Measurements from ENCODE around the gene DHX32. TPM values are rescaled to one million over a fixed set of nuclear protein-coding genes. Genes with fewer than 3 reads are reported as not detected.

Gene DHX32
- total RNA-seq, 2 experiments from 2014 or later = 16.3 to 18.6 TPM

GRCh38 chr10:125840406-125840805 lies 40.7 kb downstream of the DHX32 start:
- Mint-ChIP-seq H3K27me3 (no peaks in the 10 kb centered on the region), H3K4me1 (ENCODE audit: low read depth) (no peaks in the 10 kb centered on the region), H3K36me3 (peaks cover 29% of the 10 kb centered on the region), H3K9me3 (no peaks in the 10 kb centered on the region), H3K4me3 (no peak overlapping the region), H3K27ac (no peak overlapping the region)
- intact Hi-C loops (cut with micrococcal nuclease) = no loop called here
- no peak for DNase-seq
- ChIA-PET CTCF (no interaction called here), POLR2A (no interaction called here)

GRCh38 chr10:125838802-125839575 lies 42.1 kb downstream of the DHX32 start:
- peaks cover 36% of the 10 kb centered on the region for H3K36me3 Mint-ChIP-seq
- CTCF ChIA-PET = interaction anchor here (0.6 kb wide), 1 partner anchor 26 kb away, joined by 3 read pairs; no protein-coding TSS in a partner anchor
- no peak overlapping the region for H3K27ac Mint-ChIP-seq
- H3K4me1 Mint-ChIP-seq (ENCODE audit: low read depth) = no peaks in the 10 kb centered on the region
- intact Hi-C loops (cut with micrococcal nuclease) = no loop called here
- no peaks in the 10 kb centered on the region for H3K27me3 Mint-ChIP-seq
- POLR2A ChIA-PET = interaction anchor here (0.7 kb wide), 1 partner anchor 10 kb away, joined by 3 read pairs; no protein-coding TSS in a partner anchor
- no peaks in the 10 kb centered on the region for H3K9me3 Mint-ChIP-seq
- no peak for DNase-seq
- H3K4me3 Mint-ChIP-seq = no peak overlapping the region

DNA sequence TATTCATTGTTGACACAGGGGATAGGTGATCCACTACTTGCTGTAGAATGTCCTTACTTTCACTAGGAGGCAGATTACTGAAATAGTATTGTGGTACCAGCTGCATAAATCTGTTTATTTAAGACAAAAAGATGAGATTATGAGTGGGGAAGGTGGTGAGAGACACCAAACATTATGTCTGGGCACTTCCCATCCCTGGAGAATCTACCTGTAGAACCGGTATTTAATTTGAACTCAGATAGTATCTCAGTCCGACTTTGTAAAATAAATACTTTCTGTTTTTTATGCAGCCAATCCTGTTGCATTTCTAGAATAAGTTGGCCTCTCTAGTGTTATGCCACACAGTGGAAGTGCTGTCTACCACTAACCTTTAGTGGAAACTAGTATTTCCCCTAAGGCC lies 44.3 kb downstream of the DHX32 start:
- Mint-ChIP-seq H3K27me3 (no peaks in the 10 kb centered on the region), H3K9me3 (no peaks in the 10 kb centered on the region), H3K27ac (no peak overlapping the region), H3K36me3 (peaks cover 44% of the 10 kb centered on the region), H3K4me3 (no peak overlapping the region), H3K4me1 (ENCODE audit: low read depth) (no peaks in the 10 kb centered on the region)
- CTCF ChIA-PET = no interaction called here
- POLR2A ChIA-PET = no interaction called here
- no peak for DNase-seq
- intact Hi-C loops (cut with micrococcal nuclease) = no loop called here

DNA sequence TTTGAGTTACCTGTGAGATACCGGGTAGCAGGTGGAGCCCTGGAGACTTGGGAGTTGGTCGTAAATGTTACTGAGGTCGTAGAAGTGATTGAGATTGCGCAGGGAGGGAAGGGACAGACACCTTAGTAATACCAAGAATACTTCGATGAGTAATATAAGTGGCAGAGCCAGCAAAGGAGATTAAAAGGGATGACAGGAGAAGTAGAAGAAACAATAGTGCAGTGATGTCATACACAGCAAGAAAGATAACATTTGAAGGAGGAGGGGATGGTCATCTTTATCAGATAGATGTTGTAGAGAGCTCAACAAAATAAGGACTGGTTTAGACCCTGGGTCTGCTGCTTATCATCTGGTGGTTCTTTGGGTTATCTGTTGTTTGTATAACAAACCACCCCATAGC lies 52.8 kb downstream of the DHX32 start:
- Mint-ChIP-seq H3K4me1 (ENCODE audit: low read depth) (peaks cover 16% of the 10 kb centered on the region), H3K36me3 (peaks cover 36% of the 10 kb centered on the region), H3K9me3 (no peaks in the 10 kb centered on the region), H3K27me3 (no peaks in the 10 kb centered on the region), H3K4me3 (no peak overlapping the region), H3K27ac (peak overlapping the region; percentile 30)
- ChIA-PET POLR2A (interaction anchor here (1.3 kb wide), 1 partner anchor 10 kb away, joined by 3 read pairs; no protein-coding TSS in a partner anchor), CTCF (interaction anchor here (1.3 kb wide), 1 partner anchor 31 kb away, joined by 3 read pairs; no protein-coding TSS in a partner anchor)
- intact Hi-C loops (cut with micrococcal nuclease) = no loop called here
- no peak for DNase-seq

DNA sequence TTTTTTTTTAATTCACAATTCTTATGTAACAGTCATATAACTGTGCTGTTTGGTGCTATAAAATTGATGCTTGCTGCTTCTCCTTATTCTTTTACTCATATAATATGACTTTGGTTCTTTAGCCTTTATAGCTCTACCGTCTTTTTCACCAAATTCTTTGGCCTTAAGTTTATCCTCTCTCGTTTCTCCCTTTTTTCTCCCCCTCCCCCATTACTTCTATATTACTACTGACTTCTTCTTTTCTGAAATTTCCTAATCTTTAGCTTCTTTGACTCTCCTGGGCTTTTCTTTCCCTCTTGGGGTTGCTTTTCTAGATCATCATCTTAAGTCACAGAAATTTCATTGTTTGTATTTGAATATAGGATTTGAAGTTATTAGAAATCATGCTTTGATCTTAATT lies 54.0 kb downstream of the DHX32 start:
- Mint-ChIP-seq H3K36me3 (peaks cover 34% of the 10 kb centered on the region), H3K27ac (no peak overlapping the region), H3K9me3 (no peaks in the 10 kb centered on the region), H3K4me1 (ENCODE audit: low read depth) (peaks cover 19% of the 10 kb centered on the region), H3K4me3 (no peak overlapping the region), H3K27me3 (no peaks in the 10 kb centered on the region)
- ChIA-PET POLR2A (no interaction called here), CTCF (interaction anchor here (1.3 kb wide), 1 partner anchor 30 kb away, joined by 3 read pairs; no protein-coding TSS in a partner anchor)
- intact Hi-C loops (cut with micrococcal nuclease) = no loop called here
- DNase-seq = no peak

- Mint-ChIP-seq H3K27me3 (no peaks in the 10 kb centered on the region), H3K27ac (no peak overlapping the region), H3K4me1 (ENCODE audit: low read depth) (peaks cover 32% of the 10 kb centered on the region), H3K36me3 (peaks cover 24% of the 10 kb centered on the region), H3K9me3 (no peaks in the 10 kb centered on the region), H3K4me3 (no peak overlapping the region)
- intact Hi-C loops (cut with micrococcal nuclease) = no loop called here
- POLR2A ChIA-PET = no interaction called here
- CTCF ChIA-PET = no interaction called here
- DNase-seq = no peak
Observed at GRCh38 chr10:125824736-125825135, 56.4 kb downstream of the DHX32 start.

GRCh38 chr10:125823663-125824251 lies 57.3 kb downstream of the DHX32 start:
- intact Hi-C loops (cut with micrococcal nuclease) = loop anchor here (1.0 to 2.0 kb wide), 2 partner anchors 73 to 104 kb away; partner anchors contain the start of genes EDRF1 and FANK1
- H3K36me3 Mint-ChIP-seq = peaks cover 17% of the 10 kb centered on the region
- ChIA-PET POLR2A (interaction anchor here (0.6 to 1.2 kb wide), 2 partner anchors 104 to 105 kb away, joined by 3 to 6 read pairs; partner anchors contain the start of gene EDRF1), CTCF (interaction anchor here (0.6 kb wide), 1 partner anchor 968 kb away, joined by 3 read pairs; no protein-coding TSS in a partner anchor)
- no peaks in the 10 kb centered on the region for H3K9me3 Mint-ChIP-seq
- H3K27ac Mint-ChIP-seq = no peak overlapping the region
- peak; percentile 29 for DNase-seq
- H3K4me1 Mint-ChIP-seq (ENCODE audit: low read depth) = peaks cover 29% of the 10 kb centered on the region
- H3K4me3 Mint-ChIP-seq = no peak overlapping the region
- H3K27me3 Mint-ChIP-seq = no peaks in the 10 kb centered on the region

DNA sequence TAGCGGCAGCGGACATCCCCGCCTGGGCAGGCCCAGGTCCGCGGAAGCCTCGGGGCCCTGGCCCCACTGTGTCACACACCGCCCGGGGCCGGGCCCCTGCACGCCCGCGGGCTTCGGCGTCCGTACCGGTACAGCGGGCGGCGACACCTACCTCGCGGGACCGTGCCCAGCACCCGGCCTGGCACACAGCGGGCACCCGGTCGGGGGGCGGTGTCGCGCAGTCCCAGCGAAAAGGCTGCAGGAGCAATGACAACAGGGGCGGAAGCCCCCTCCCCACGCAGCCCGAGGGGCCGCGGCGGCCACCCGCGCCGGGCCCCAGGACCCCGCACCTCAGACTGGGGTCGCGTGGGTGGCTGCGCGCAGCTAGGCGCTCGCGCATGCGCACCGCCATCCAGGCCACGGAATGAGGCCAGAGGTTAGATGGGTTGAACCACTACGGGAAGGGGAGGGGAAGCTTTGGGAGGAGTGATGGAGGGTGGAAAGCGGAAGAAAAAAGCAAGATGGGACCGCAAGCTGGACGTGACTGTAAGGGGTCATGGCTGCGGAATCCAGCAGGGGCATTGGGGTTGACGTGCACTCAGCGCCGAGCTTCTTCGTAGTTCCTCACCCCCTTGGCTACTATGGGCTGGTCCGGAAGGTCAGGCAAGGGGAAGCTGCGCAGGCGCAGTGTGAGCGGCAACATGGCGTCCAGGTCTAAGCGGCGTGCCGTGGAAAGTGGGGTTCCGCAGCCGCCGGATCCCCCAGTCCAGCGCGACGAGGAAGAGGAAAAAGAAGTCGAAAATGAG lies 58.0 kb downstream of the DHX32 start, which contains the start of the genes BCCIP and UROS:
Gene BCCIP, plus strand, starts transcription at position 669 of the 785 bp plus-strand sequence. Its CDS starts 12 bp downstream, at position 681.
Gene UROS, minus strand, starts transcription at position 381 of the 785 bp plus-strand sequence. CDS start 6,759 bp downstream, outside the sequence.
- intact Hi-C loops (cut with micrococcal nuclease) = loop anchor here (1.0 to 2.0 kb wide), 2 partner anchors 74 to 104 kb away; partner anchors contain the start of genes EDRF1 and FANK1
- no peaks in the 10 kb centered on the region for H3K27me3 Mint-ChIP-seq
- H3K36me3 Mint-ChIP-seq = peaks cover 11% of the 10 kb centered on the region
- CTCF ChIA-PET = no interaction called here
- POLR2A ChIA-PET = interaction anchor here (0.6 to 1.2 kb wide), 3 partner anchors 13 to 105 kb away, joined by 3 to 6 read pairs (median 3); partner anchors contain the start of gene EDRF1
- H3K4me3 Mint-ChIP-seq = peak within 1 kb of the TSS; percentile 73
- no peaks in the 10 kb centered on the region for H3K9me3 Mint-ChIP-seq
- H3K27ac Mint-ChIP-seq = no peak within 1 kb of the TSS
- peak; percentile 92 for DNase-seq
- H3K4me1 Mint-ChIP-seq (ENCODE audit: low read depth) = peaks cover 23% of the 10 kb centered on the region

- H3K27me3 Mint-ChIP-seq = no peaks in the 10 kb centered on the region
Observed at GRCh38 chr10:125820701-125821100, 60.4 kb downstream of the DHX32 start.

GRCh38 chr10:125817337-125817946 lies 63.6 kb downstream of the DHX32 start:
- Mint-ChIP-seq H3K27ac (no peak overlapping the region), H3K4me1 (ENCODE audit: low read depth) (peaks cover 16% of the 10 kb centered on the region), H3K9me3 (no peaks in the 10 kb centered on the region), H3K36me3 (peaks cover 24% of the 10 kb centered on the region), H3K27me3 (no peaks in the 10 kb centered on the region), H3K4me3 (no peak overlapping the region)
- POLR2A ChIA-PET = no interaction called here
- CTCF ChIA-PET = no interaction called here
- intact Hi-C loops (cut with micrococcal nuclease) = no loop called here
- no peak for DNase-seq

More at GRCh38 chr10:125820701-125821100, 60.4 kb downstream of the DHX32 start:
- ChIA-PET CTCF (no interaction called here), POLR2A (no interaction called here)
- no peak overlapping the region for H3K4me3 Mint-ChIP-seq
- DNase-seq = no peak
- peaks cover 16% of the 10 kb centered on the region for H3K4me1 Mint-ChIP-seq (ENCODE audit: low read depth)
- no peak overlapping the region for H3K27ac Mint-ChIP-seq
- H3K9me3 Mint-ChIP-seq = no peaks in the 10 kb centered on the region
- peaks cover 2% of the 10 kb centered on the region for H3K36me3 Mint-ChIP-seq
- intact Hi-C loops (cut with micrococcal nuclease) = no loop called here

- peaks cover 26% of the 10 kb centered on the region for H3K36me3 Mint-ChIP-seq
- DNase-seq = no peak
- intact Hi-C loops (cut with micrococcal nuclease) = no loop called here
- H3K9me3 Mint-ChIP-seq = no peaks in the 10 kb centered on the region
- no peak overlapping the region for H3K27ac Mint-ChIP-seq
- no peak overlapping the region for H3K4me3 Mint-ChIP-seq
- H3K27me3 Mint-ChIP-seq = no peaks in the 10 kb centered on the region
- ChIA-PET POLR2A (no interaction called here), CTCF (no interaction called here)
- peaks cover 8% of the 10 kb centered on the region for H3K4me1 Mint-ChIP-seq (ENCODE audit: low read depth)
Observed at GRCh38 chr10:125816548-125816947, 64.5 kb downstream of the DHX32 start.

Measured in activated CD4-positive, alpha-beta memory T cell treated with anti-CD3 and anti-CD28 coated beads for 36 hours (primary cell).